ENCODE measurements around the gene DEFB124. TPM values are rescaled to one million over a fixed set of nuclear protein-coding genes. Genes with fewer than 3 reads are reported as not detected.
A peak's percentile ranks its signal among the peaks of the same experiment; 100 is the strongest.

The DEFB124 gene
- total RNA-seq, 1 experiment from 2014 or later = not detected

- no peaks in the 10 kb centered on the region for H4K20me1 ChIP-seq (ENCODE audit: low read length)
- no peak overlapping the region for H3K27ac ChIP-seq (ENCODE audit: low read length)
- H3K27me3 ChIP-seq (ENCODE audit: low read length) = peaks cover 23% of the 10 kb centered on the region; the same call in 1 of the 2 replicates
- no peaks in the 10 kb centered on the region for H3F3A ChIP-seq (ENCODE audit: low read length, unreplicated experiment)
- CTCF ChIA-PET = no interaction called here
- H3K9me3 ChIP-seq (ENCODE audit: low read length) = no peaks in the 10 kb centered on the region
- H3K4me3 ChIP-seq (ENCODE audit: low read length) = no peak overlapping the region
- no peaks in the 10 kb centered on the region for H3K4me1 ChIP-seq (ENCODE audit: insufficient read depth, low read length)
- ATAC-seq (no peak), DNase-seq (no peak)
- no TSS peak for BruUV-seq (replicated peaks)
- no peaks in the 10 kb centered on the region for H3K79me2 ChIP-seq (ENCODE audit: low read length)
- no peak overlapping the region for H3K4me2 ChIP-seq (ENCODE audit: low read length)
- H3K36me3 ChIP-seq (ENCODE audit: low read depth, low read length) = no peaks in the 10 kb centered on the region
- intact Hi-C loops (cut with micrococcal nuclease) = no loop called here
- POLR2A ChIA-PET (ENCODE audit: unreplicated experiment) = no interaction called here
- no peak overlapping the region for H2AFZ ChIP-seq (ENCODE audit: low read length)
- H3K9ac ChIP-seq (ENCODE audit: low read length) = no peak overlapping the region
- TF ChIP-seq CTCF (conservative IDR thresholded peaks at IDR 0.05; ENCODE audit: low read depth, low read length) (no peak), EZH2 (IDR thresholded peaks at IDR 0.05; ENCODE audit: low read length, unreplicated experiment) (no peak), EZH2phosphoT487 (IDR thresholded peaks at IDR 0.05; ENCODE audit: borderline replicate concordance, low read length) (no peak)
- H3K9me2 ChIP-seq (replicated peaks; ENCODE audit: low read length) = no peaks in the 10 kb centered on the region
Measured at GRCh38 chr20:31496761-31497295, 21.9 kb upstream of the DEFB124 start.

- no peak overlapping the region for H3K27ac ChIP-seq (ENCODE audit: low read length)
- DNase-seq (peak; percentile 72), ATAC-seq (peak; percentile 57; the same call in 1 of the 2 replicates)
- TF ChIP-seq EZH2 (IDR thresholded peaks at IDR 0.05; ENCODE audit: low read length, unreplicated experiment) (no peak), CTCF (conservative IDR thresholded peaks at IDR 0.05; ENCODE audit: low read depth, low read length) (peak; percentile 64)
- no peaks in the 10 kb centered on the region for H3K9me3 ChIP-seq (ENCODE audit: low read length)
- H3K27me3 ChIP-seq (ENCODE audit: low read length) = peaks cover 46% of the 10 kb centered on the region
- intact Hi-C loops (cut with micrococcal nuclease) = no loop called here
- H3K36me3 ChIP-seq (ENCODE audit: low read depth, low read length) = no peaks in the 10 kb centered on the region
- no peaks in the 10 kb centered on the region for H3K79me2 ChIP-seq (ENCODE audit: low read length)
- no peaks in the 10 kb centered on the region for H3F3A ChIP-seq (ENCODE audit: low read length, unreplicated experiment)
- H3K4me3 ChIP-seq (ENCODE audit: low read length) = no peak overlapping the region
- no peaks in the 10 kb centered on the region for H3K4me1 ChIP-seq (ENCODE audit: insufficient read depth, low read length)
- H2AFZ ChIP-seq (ENCODE audit: low read length) = no peak overlapping the region
- no peak overlapping the region for H3K9ac ChIP-seq (ENCODE audit: low read length)
- no peaks in the 10 kb centered on the region for H4K20me1 ChIP-seq (ENCODE audit: low read length)
- H3K4me2 ChIP-seq (ENCODE audit: low read length) = no peak overlapping the region
- ChIA-PET POLR2A (ENCODE audit: unreplicated experiment) (no interaction called here), CTCF (no interaction called here)
- H3K9me2 ChIP-seq (replicated peaks; ENCODE audit: low read length) = no peaks in the 10 kb centered on the region
- BruUV-seq (replicated peaks) = no TSS peak
Measured at GRCh38 chr20:31494131-31494530, 19.2 kb upstream of the DEFB124 start.

GRCh38 chr20:31490752-31491151, 15.8 kb upstream of the DEFB124 start:
- DNase-seq = no peak
- H3F3A ChIP-seq (ENCODE audit: low read length, unreplicated experiment) = no peaks in the 10 kb centered on the region
- intact Hi-C loops (cut with micrococcal nuclease) = no loop called here
- no peak overlapping the region for H3K4me2 ChIP-seq (ENCODE audit: low read length)
- H3K27me3 ChIP-seq (ENCODE audit: low read length) = peaks cover 65% of the 10 kb centered on the region
- H3K9me2 ChIP-seq (replicated peaks; ENCODE audit: low read length) = no peaks in the 10 kb centered on the region
- no peaks in the 10 kb centered on the region for H4K20me1 ChIP-seq (ENCODE audit: low read length)
- no TSS peak for BruUV-seq (replicated peaks)
- no peaks in the 10 kb centered on the region for H3K9me3 ChIP-seq (ENCODE audit: low read length)
- TF ChIP-seq EZH2phosphoT487 (IDR thresholded peaks at IDR 0.05; ENCODE audit: borderline replicate concordance, low read length) (no peak), EZH2 (IDR thresholded peaks at IDR 0.05; ENCODE audit: low read length, unreplicated experiment) (no peak), CTCF (conservative IDR thresholded peaks at IDR 0.05; ENCODE audit: low read depth, low read length) (no peak)
- CTCF ChIA-PET = no interaction called here
- no peaks in the 10 kb centered on the region for H3K4me1 ChIP-seq (ENCODE audit: insufficient read depth, low read length)
- H3K4me3 ChIP-seq (ENCODE audit: low read length) = no peak overlapping the region
- no peak overlapping the region for H3K27ac ChIP-seq (ENCODE audit: low read length)
- H2AFZ ChIP-seq (ENCODE audit: low read length) = no peak overlapping the region
- no peak overlapping the region for H3K9ac ChIP-seq (ENCODE audit: low read length)
- no peaks in the 10 kb centered on the region for H3K79me2 ChIP-seq (ENCODE audit: low read length)
- H3K36me3 ChIP-seq (ENCODE audit: low read depth, low read length) = no peaks in the 10 kb centered on the region
- ATAC-seq = no peak
- POLR2A ChIA-PET (ENCODE audit: unreplicated experiment) = no interaction called here

All from PC-3 (cell line).